SKM-1 treated with dmso at 0.1 percent for 144 hours (cell line): ENCODE data around the gene STT3A.
"Not testable (repeated sequence)": the region's sequence is repeated elsewhere in the genome, so short reads cannot be mapped to it uniquely, and the experiment has no call there.

Source experiments
- DNase-seq: peaks from one replicate; lab custom pipeline; 2025; ENCODE audit not compliant: unreplicated experiment; lab: John Stamatoyannopoulos, UW

The STT3A gene

DNA sequence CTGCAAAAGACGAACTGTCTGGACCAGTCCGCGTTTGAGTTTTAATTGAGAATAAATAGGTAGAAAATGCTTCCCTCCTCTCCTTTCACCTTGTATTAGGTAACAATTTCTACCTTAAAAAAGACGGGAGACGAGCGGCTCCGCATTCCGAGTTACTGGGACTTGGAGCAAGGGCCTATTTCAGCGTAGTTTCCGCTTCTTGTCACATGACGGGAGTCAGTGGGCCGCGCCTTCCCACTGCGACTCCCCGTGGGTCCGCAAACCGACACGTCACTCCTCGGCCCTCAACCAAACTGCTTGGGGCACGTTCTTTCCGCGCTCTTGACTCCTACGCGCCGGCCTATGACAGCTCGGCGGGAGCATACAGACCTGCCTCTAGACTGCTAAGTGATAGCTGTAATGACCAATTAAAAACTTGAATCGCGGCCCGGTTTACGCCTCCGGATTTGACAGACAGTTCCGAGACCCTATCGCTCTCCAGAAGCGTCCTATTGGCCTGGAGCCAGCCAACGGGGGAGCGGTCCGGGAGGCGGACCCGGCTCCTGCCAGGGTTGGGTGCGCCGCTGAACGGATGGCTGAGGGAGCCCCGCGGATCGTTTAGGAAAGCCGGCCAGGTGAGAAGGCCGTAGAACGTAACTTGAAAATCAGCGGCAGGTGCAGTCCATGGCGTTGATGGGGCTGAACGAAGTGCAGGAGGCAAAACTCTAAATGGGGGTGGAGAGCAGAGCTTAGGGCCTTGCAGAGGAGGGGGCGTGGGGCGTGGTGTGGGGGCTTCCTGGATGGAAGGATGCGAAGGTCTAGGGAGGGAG lies at the start of gene STT3A:
STT3A (plus strand) TSS at position 548 of the 809 bp plus-strand sequence. CDS start 3,064 bp downstream, outside the sequence.
- peak; percentile 99 for DNase-seq

DNA sequence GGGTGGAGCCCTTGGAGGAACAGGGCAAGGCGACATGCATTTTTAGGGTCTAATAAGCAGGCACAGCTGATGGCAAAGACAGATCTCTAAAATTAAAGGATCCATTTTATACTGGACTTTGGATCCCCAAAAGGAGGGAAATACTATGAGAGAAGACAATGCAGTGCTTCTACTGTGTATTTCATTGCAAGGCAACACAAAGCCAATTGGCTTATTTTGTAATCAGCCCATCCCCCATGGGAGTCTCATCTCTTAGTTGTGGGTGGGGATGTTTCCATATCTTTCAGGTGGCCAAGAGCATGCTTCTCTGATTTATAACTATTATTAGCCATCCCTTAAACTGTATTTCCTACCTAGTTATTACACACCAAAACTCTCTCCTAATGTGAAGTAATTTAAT lies 41.9 kb upstream of the STT3A start:
- DNase-seq = no peak

DNA sequence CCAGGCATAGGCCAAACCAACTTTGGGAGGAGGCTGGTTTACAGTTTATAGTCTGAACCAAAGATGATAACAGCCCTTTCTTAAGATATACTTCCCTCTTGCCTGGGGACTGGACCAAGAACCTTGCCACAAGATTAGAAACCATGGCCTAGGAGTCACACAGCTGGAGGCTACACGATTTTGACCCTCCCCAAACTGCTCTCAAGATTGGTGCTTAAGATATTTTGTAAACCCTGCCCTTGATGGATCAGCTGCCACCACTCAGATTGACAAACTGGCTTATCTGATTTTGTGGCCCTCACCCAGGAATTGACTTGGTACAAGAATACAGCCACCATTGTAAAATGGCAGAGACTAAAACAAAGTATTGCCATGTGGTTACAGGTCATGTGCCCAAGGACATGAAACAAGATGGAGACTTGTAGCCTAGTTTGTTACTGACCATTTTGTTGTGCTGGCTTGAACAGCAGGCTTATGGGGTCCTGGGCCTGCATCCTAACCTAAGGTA lies 40.8 kb upstream of the STT3A start:
- no peak for DNase-seq

DNA sequence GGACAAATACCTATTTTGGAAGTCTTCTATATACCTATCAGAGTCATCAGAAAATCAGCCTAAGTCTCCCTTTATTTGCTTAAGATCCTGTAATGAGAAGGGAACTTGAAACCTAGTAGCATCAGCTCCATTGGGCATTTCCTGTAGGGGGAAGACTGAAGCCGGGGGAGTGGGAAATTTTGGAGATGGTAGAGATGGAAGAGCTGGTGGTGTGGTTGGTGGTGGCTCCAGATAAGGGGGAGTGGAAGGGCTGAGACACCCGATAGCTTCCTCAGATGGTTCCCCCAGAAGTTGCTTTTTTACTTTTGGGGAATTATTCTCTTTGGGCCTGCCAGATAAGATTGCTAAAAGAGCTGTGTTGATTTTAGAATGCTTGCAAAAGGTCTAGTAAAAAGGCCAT lies 39.7 kb upstream of the STT3A start:
- no peak for DNase-seq

DNA sequence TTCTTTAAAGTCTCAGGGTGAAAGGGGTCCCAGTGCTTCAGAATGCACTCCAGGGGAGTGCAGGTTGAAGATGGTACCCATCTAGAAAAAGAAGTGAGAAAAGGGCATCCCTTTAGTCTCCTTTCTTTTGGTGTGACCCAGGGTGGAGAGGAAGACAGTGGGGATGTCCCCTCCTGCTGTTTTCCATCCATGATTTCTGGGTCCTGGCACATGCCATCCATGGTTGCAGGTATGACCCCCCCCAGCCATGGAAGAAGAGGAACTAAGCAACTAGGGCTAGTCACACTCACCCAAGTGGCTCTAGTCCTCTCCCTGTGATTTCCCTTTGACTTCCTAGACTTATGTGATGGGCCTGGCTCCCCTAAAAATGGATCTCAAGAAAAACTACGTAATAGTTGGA lies 39.3 kb upstream of the STT3A start:
- no peak for DNase-seq

DNA sequence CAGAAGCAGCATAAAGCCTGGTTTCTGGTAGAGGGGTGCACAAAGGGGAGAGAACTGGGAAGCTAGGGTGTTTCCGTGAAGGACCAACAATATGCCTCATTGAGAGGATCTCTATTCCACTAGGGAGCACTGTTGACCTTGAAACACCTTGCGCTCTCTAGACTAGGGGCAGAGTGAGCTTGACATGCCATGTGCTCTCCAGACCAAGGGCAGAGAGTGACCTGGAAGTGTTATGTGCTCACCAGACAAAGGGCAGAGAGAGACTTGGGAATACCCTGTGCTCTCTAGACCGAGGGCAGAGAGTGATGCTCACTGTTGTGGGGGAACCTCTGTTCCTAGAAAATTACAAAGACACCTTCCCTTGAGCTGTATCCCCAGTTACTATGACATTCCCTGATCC lies 38.6 kb upstream of the STT3A start:
- no peak for DNase-seq

DNA sequence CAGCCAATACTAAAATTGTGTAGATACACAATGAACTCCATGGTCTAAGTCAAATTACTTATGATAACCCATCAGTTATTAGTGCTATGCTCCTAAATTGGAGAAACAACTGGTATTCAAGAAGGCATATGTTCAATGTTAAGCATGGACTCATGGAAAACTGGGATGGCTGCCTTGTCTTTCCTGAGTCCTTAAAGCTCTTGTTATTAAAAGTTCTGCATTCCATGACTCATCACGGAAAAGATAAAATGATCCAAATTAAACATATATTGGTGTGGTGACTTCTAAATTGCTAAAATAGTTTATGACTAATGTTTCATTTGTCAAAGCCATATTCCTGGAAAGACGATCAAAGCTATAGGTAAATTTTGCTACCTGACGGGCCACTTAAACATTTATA lies 32.8 kb upstream of the STT3A start:
- no peak for DNase-seq

DNA sequence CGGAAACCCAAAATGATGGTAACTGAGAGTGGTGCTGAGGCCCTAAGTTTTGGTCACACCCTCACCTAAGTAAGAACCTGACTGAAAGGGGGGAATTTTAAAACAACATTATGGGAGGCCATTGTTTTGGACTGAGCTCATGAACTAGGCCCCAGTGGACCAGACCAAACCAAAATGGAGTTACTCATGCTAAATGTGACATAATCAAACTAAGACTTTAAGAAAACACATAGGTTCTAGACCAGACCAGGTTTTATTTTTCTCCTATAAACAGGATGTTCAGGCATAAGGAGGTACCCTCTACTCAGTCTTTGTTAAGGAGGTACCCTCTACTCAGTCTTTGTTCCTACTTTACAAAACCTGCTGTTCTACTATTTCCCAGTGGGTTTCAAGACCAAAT lies 30.7 kb upstream of the STT3A start:
- no peak for DNase-seq

DNA sequence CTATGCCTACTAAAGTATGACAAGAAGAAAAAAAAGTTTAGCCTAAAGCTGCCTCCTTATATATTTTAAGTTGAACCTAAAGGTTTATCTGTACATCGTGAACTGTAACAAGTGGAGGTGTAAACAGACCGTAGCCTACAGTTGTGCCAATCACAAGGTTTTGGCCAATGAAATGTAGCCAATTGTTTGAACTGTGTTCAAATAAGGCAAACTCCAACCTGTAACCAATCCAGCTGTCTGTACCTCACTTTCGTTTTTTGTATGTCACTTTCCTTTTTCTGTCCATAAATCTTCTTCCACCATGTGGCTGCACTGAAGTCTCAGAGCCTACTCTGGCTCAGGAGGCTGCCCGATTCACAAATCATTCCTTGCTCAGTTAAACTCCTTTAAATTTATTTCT lies 30.2 kb upstream of the STT3A start:
- no peak for DNase-seq

DNA sequence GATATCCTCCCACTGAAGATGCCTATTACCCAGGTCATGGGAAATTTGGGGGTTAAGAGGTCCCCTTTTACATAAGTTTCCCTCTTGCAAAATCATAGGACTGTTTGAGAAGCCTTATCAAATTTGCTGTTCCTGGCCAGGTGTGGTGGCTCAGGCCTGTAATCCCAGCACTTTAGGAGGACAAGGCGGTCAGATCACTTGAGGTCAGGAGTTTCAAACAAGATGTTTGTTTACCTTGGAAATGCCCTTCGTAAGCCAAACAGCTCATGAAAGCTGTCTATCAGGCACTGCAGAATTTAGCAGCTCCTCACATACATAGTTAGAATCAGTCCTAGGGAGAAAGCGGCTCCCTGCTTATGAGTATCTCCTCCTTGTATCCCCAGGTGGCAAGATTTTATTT lies 28.3 kb upstream of the STT3A start:
- no peak for DNase-seq

DNA sequence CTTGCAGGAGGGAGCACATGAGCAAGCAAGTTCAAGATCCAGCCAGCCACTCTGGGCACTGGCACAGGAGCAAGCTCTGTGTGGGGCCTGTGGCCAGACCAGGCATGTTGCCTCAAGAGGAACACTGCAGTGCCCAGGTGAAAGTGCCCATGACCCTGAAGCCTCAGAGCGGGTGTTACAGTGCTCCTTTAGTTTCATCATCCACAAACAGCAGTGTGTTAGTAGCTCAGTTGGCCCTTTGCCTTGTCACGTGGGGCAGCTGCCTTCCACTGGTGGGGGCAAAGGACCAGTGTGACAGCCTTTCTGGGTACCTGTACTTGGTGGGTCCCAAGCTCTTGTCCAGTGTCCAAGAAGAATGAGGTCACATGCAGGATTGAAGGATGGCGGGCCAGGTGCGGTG lies 26.4 kb upstream of the STT3A start:
- DNase-seq = no peak

DNA sequence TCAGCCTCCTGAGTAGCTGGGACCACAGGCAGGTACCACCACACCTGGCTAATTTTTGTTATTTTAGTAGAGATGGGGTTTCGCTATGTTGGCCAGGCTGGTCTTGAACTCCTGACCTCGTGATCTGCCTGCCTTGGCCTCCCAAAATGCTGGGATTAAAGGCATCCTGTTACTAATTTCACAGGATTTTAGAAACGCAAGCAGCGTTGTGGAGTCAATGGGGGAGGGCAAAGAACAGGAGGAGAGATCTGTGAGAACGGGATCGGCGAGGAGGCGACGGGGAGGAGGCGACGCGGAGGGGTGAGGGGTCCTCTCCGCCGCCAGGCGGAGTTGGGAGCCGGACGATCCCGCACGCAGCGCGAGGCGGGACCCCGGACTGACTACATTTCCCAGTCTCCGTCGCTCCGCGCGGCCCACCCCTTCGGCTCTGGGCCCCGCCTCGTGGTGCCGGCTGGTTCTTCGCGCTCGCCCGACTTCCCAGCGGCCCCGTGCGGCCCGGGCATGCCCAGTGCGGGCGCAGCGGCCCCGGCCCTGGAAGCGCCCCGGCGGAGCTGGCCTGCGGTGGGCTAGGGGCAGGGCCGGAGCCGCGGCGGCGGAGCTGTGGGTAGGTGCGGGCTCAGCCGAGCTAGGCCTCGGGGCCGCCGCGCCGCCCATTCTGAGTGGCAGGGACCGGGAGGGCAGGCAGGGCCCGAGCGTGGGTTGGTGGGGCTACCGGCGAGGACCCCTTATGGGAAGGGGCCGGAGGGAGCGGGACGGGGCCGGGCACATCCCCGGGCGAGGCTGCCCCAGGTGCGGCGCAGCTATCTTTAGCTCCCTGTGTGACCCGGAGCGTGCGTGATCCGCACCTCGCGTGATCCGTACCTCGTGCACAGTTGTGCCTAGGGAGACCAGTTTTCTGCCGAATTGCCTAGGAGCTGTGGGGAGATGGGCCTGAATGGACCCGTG lies 23.4 kb upstream of the STT3A start, which contains the start of gene EI24:
EI24 (plus strand) TSS at position 508 of the 945 bp plus-strand sequence. CDS start 3,051 bp downstream, outside the sequence.
- peak; percentile 86 for DNase-seq

DNA sequence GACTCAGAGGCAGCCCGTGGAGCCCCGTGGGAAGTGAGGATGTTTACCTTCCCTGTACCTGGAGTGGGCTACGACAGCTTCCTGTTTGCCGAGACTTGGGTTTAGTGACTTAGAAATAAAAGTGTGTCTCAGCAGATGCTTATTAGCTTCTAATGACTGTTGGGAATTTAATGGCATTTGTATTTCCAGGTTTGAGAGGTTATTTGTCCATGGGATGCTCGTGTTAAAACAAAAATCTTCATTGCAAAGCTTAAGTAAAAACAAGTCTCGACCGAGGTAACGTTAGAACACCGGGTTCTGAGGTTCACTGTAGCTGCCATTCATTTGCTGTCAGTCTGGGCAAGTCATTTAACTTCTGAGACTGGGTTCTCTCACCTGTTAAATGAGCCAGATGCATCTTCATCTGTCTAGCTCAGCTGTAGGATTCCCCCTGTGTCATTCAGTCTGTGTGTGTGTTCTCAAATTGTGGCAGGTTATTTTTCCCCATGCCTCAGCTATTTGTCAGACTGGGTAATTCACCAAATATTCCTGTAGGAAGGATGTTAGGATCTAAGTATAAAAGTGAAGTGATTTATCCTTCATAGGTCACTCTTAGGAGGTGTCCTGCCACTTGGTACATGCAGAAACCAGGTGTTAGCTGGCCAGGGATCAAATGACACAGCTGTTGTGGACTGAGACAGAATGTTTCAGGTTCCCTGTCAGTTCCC lies 22.6 kb upstream of the STT3A start:
- no peak for DNase-seq

DNA sequence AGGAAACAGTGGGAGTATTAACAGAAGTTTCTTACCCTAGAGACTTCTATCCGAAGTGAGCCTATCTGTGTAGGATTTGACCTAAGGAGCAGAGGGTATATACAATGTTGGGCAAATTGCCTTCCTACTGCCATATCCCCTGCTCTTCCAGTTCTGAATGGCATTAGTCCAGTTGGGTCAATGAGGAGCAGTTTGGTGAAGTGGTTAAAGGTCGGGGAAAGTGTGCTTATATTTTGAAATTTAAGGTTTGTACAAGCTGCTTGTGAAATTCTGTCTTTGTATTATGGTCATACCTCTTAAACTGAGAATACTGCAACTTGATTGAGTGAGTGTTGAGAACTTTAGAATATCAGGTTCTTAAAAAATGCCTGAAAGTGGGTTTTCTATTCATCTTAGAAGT lies 21.7 kb upstream of the STT3A start:
- no peak for DNase-seq

DNA sequence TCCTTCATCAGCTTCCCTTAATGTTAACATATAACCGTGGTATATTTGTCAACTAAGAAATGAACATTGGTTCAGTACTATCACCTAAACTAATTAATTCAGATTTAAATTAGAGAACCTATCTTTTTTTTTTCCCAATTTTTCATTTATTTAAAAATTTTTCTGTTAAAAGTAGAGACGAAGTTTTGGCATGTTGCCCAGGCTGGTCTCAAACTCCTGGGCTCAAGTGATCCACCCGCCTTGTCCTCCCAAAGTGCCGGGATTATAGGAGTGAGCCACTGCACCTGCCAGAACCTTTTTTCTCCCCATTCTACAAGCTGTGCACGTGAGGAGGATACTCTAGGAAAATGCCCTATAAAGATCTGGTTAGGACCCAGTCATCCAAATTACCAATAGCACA lies 19.7 kb upstream of the STT3A start:
- DNase-seq = no peak

DNA sequence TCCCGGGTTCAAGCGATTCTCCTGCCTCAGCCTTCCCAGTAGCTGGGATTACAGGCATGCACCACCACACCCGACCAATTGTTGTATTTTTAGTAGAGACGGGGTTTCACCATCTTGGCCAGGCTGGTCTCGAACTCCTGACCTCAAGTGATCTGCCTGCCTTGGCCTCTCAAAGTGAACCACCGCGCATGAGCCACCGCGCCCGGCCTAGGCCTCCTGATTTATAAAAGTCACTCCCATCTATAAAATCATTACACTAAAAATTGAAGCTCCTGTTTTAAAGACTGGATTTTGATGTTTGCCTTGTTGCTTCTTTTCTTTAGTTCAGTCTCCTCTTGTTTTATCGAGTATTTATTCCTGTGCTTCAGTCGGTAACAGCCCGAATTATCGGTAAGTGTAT lies 15.5 kb upstream of the STT3A start:
- not testable (repeated sequence) for DNase-seq

DNA sequence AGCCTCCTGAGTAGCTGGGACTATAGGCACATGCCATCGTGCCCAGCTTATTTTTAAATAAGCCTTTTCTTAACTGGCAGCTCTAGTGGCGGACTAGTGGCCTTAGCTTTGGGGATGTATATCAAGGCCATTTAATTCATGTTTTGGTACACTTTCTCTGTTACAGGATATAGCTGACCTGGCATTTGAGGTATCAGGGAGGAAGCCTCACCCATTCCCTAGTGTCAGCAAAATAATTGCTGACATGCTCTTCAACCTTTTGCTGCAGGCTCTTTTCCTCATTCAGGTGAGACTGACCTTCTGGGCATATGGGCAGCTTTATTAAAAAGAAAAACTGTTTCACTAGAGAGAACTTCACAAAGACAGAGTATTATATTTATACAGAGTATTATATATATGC lies 13.9 kb upstream of the STT3A start:
- no peak for DNase-seq

DNA sequence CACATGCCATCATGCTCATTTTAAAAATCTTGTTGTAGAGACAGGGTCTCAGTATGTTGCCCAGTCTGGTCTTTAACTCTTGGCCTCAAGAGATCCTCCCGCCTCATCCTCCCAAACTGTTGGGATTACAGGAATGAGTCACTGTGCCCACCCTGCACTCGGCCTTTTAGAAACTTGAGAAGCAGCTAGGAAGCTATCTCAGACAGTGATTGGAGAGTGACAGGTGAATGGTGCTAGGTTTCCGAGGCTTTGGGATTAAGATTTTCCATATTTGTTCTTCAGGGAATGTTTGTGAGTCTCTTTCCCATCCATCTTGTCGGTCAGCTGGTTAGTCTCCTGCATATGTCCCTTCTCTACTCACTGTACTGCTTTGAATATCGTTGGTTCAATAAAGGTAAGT lies 12.8 kb upstream of the STT3A start:
- no peak for DNase-seq

DNA sequence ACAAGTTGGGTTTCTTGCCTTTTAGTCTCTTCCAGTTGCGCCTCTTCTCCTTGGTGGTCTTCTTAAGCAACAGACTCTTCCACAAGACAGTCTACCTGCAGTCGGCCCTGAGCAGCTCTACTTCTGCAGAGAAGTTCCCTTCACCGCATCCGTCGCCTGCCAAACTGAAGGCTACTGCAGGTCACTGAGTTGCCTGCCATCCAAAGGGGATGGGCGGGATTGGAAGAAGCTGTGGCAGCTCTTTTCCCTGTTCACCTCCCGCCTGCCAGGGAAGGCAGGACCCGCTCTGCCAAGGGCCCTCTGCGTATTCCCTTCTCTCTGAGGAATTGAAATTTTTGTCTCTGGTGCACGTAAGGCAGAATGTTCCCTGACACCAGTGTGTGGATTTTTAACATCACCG lies 9.2 kb upstream of the STT3A start:
- DNase-seq = no peak

DNA sequence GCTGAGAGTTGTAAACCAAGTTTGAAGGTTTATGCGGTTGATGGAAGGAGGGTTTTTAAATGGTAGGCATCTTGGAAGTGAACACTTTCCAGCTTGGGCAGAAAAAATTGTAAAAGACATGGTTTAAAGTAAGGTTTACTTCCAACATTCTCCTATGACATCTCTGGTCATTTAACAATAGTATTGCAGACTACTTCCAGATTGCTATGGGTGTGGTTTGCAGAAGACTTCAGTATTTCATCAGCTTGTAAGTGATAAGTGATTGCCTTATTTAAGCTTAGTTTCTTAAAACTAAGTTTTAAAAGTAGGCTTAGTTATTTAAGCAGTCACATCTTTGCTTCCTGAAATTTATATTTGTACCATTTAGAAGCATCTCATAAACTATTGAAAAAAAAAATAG lies 7.2 kb upstream of the STT3A start:
- DNase-seq = no peak

DNA sequence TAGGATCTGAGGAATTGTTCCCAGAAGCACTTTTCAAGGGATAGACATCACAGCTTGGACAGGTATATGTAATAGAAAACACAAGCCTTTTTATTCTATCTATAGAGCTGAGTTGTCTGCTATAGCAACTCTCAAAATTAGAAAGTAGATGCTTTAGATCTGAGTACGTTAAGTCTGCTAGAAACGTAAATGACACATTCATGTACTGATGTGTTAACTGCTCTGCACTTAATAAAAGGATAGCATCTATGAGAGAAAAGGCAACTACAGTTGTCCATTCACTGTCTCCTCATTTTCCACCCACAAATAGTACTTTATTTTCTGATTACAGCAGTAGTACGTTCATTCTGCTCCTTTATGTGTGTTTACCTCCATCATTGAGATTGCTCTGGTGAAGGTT lies 6.0 kb upstream of the STT3A start:
- DNase-seq = no peak
